WTC11 (cell line): ENCODE measurements around the gene SCNN1B. TPM values are rescaled to one million over a fixed set of nuclear protein-coding genes. Genes with fewer than 3 reads are reported as not detected.

ENCODE experiments used
- ATAC-seq: fragments of 200-7000 bp; cut with Tn5 transposase; 2 replicates; pipeline ENCODE4 v1.10.0; 2021; ENCODE audit warnings: mild to moderate bottlenecking, moderate library complexity
- CTCF ChIA-PET: fragments of 300-600 bp; sonication (Branson Sonifier 250); formaldehyde crosslinking; loops from one replicate; lab custom pipeline; 2021; ENCODE audit warnings: antibody characterized with exemption; lab: Charles Lee
- POLR2A ChIA-PET: fragments of 350-600 bp; sonication (Branson Sonifier 250); formaldehyde crosslinking; loops from one replicate; lab custom pipeline; 2021; ENCODE audit warnings: antibody characterized with exemption; lab: Charles Lee
- DNase-seq: peaks from one replicate; pipeline ENCODE4 v3.0.0; 2021; ENCODE audit warnings: low spot score
- H3K27ac Mint-ChIP-seq: 2 replicates; pipeline ENCODE4 v1.8.0; 2021; ENCODE audit warnings: mixed read lengths
- H3K27me3 Mint-ChIP-seq: 2 replicates; pipeline ENCODE4 v1.8.0; 2021; ENCODE audit warnings: low read depth, mild to moderate bottlenecking, moderate library complexity, mixed read lengths
- H3K36me3 Mint-ChIP-seq: 2 replicates; pipeline ENCODE4 v1.8.0; 2021; ENCODE audit warnings: mixed read lengths
- H3K4me1 Mint-ChIP-seq: 2 replicates; pipeline ENCODE4 v1.8.0; 2022; ENCODE audit warnings: mixed read lengths
- H3K4me3 Mint-ChIP-seq: 2 replicates; pipeline ENCODE4 v1.8.0; 2021; ENCODE audit warnings: mild to moderate bottlenecking, moderate library complexity, mixed read lengths
- H3K9me3 Mint-ChIP-seq: 2 replicates; pipeline ENCODE4 v1.8.0; 2021; ENCODE audit warnings: mixed read lengths
- AR ChIP-seq: fragments of 250-450 bp; sonication (Bioruptor Pico); IDR thresholded peaks from 2 replicates; pipeline ENCODE4 v1.9.0; 2021; ENCODE audit warnings: mild to moderate bottlenecking
- FOXK1 ChIP-seq: sonication (generic); formaldehyde crosslinking; IDR thresholded peaks from 2 replicates; pipeline ENCODE4 v1.8.0; 2022; ENCODE audit warnings: mild to moderate bottlenecking, moderate library complexity, missing genetic modification reagents
- GABPB1 ChIP-seq: sonication (generic); formaldehyde crosslinking; IDR thresholded peaks from 2 replicates; pipeline ENCODE4 v1.8.1; 2023; ENCODE audit warnings: mild to moderate bottlenecking, missing genetic modification reagents
- GRHL2 ChIP-seq: fragments of 250-450 bp; sonication (Bioruptor Pico); IDR thresholded peaks from 2 replicates; pipeline ENCODE4 v1.8.0; 2022; ENCODE audit warnings: mild to moderate bottlenecking, moderate library complexity; ENCODE audit not compliant: insufficient replicate concordance, severe bottlenecking
- MXD4 ChIP-seq: fragments of 250-450 bp; sonication (Bioruptor Pico); IDR thresholded peaks from 2 replicates; pipeline ENCODE4 v1.8.0; 2021; ENCODE audit warnings: mild to moderate bottlenecking, moderate library complexity, borderline replicate concordance
- NFATC4 ChIP-seq: fragments of 250-450 bp; sonication (Bioruptor Pico); IDR thresholded peaks from 2 replicates; pipeline ENCODE4 v1.9.0; 2021; ENCODE audit warnings: mild to moderate bottlenecking
- NR1H2 ChIP-seq: sonication (generic); formaldehyde crosslinking; IDR thresholded peaks from 2 replicates; pipeline ENCODE4 v1.9.0; 2021; ENCODE audit warnings: mild to moderate bottlenecking, moderate library complexity, missing genetic modification reagents
- OVOL2 ChIP-seq: fragments of 250-450 bp; sonication (Bioruptor Pico); IDR thresholded peaks from 2 replicates; pipeline ENCODE4 v1.9.0; 2021; ENCODE audit warnings: mild to moderate bottlenecking, borderline replicate concordance
- PREB ChIP-seq: sonication (generic); formaldehyde crosslinking; IDR thresholded peaks from 2 replicates; pipeline ENCODE4 v1.8.1; 2022; ENCODE audit warnings: mild to moderate bottlenecking, missing genetic modification reagents, moderate library complexity, borderline replicate concordance
- RORB ChIP-seq: fragments of 250-450 bp; sonication (Bioruptor Pico); IDR thresholded peaks from 2 replicates; pipeline ENCODE4 v1.9.0; 2021; ENCODE audit warnings: mild to moderate bottlenecking
- SMAD3 ChIP-seq: sonication (generic); formaldehyde crosslinking; IDR thresholded peaks from 2 replicates; pipeline ENCODE4 v1.8.0; 2022; ENCODE audit warnings: missing genetic modification reagents, mild to moderate bottlenecking, borderline replicate concordance
- SOX15 ChIP-seq: fragments of 250-450 bp; sonication (Bioruptor Pico); IDR thresholded peaks from 2 replicates; pipeline ENCODE4 v1.9.0; 2021; ENCODE audit warnings: mild to moderate bottlenecking
- SP1 ChIP-seq: sonication (generic); formaldehyde crosslinking; conservative IDR thresholded peaks from 2 replicates; pipeline ENCODE4 v1.8.1; 2022; ENCODE audit warnings: missing genetic modification reagents
- ZBTB43 ChIP-seq: sonication (generic); formaldehyde crosslinking; IDR thresholded peaks from 2 replicates; pipeline ENCODE4 v1.8.1; 2023; ENCODE audit warnings: mild to moderate bottlenecking, missing genetic modification reagents
- ZMAT4 ChIP-seq: fragments of 250-450 bp; sonication (Bioruptor Pico); IDR thresholded peaks from 2 replicates; pipeline ENCODE4 v1.9.0; 2021; ENCODE audit warnings: mild to moderate bottlenecking
- ZNF121 ChIP-seq: sonication (generic); formaldehyde crosslinking; IDR thresholded peaks from 2 replicates; pipeline ENCODE4 v1.8.0; 2023; ENCODE audit warnings: missing genetic modification reagents
- ZNF219 ChIP-seq: sonication (generic); formaldehyde crosslinking; IDR thresholded peaks from 2 replicates; pipeline ENCODE4 v1.8.0; 2023; ENCODE audit warnings: missing genetic modification reagents, mild to moderate bottlenecking, borderline replicate concordance
- ZNF317 ChIP-seq: sonication (generic); formaldehyde crosslinking; IDR thresholded peaks from 2 replicates; pipeline ENCODE4 v1.8.1; 2023; ENCODE audit warnings: low read depth, mild to moderate bottlenecking, moderate library complexity, missing genetic modification reagents, borderline replicate concordance
- ZNF512 ChIP-seq: sonication (generic); formaldehyde crosslinking; IDR thresholded peaks from 2 replicates; pipeline ENCODE4 v1.8.1; 2022; ENCODE audit warnings: missing genetic modification reagents, borderline replicate concordance
- ZSCAN18 ChIP-seq: fragments of 250-450 bp; sonication (Bioruptor Pico); IDR thresholded peaks from 2 replicates; pipeline ENCODE4 v2.1.2; 2022; ENCODE audit warnings: mild to moderate bottlenecking, moderate library complexity
- total RNA-seq: library from RNA; stranded (reverse); gene quantifications from 3 replicates; pipeline ENCODE4 v1.2.3, GENCODE V29; 2021

Gene SCNN1B
- total RNA-seq, 1 experiment from 2014 or later: 4.8 TPM

GRCh38 chr16:23288726-23289512 lies 13.2 kb upstream of the SCNN1B start:
- CTCF ChIA-PET: no interaction called here
- Mint-ChIP-seq H3K27ac (no peak overlapping the region), H3K27me3 (no peaks in the 10 kb centered on the region), H3K4me1 (no peaks in the 10 kb centered on the region), H3K9me3 (no peaks in the 10 kb centered on the region), H3K4me3 (no peak overlapping the region), H3K36me3 (no peaks in the 10 kb centered on the region)
- ATAC-seq: no peak
- POLR2A ChIA-PET: no interaction called here
- no peak for DNase-seq
- 0 out of 2 replicates have a peak, but pooled peaks have one; percentile 26 for TF ChIP-seq ZNF121 (CRISPR knock-in tag)
- TF ChIP-seq ZNF512 (CRISPR knock-in tag): no peak

GRCh38 chr16:23290189-23291062 lies 11.7 kb upstream of the SCNN1B start:
- Mint-ChIP-seq H3K9me3 (no peaks in the 10 kb centered on the region), H3K27ac (no peak overlapping the region), H3K27me3 (no peaks in the 10 kb centered on the region), H3K4me1 (no peaks in the 10 kb centered on the region), H3K36me3 (no peaks in the 10 kb centered on the region), H3K4me3 (no peak overlapping the region)
- ChIA-PET POLR2A (no interaction called here), CTCF (interaction anchor here (1.0 to 1.3 kb wide), 2 partner anchors 11 to 145 kb away, joined by 3 read pairs; no protein-coding TSS in a partner anchor)
- no peak for TF ChIP-seq ZNF219
- ATAC-seq: no peak
- DNase-seq: no peak

- no peaks in the 10 kb centered on the region for H3K27me3 Mint-ChIP-seq
- H3K4me1 Mint-ChIP-seq: 0 out of 2 replicates have a peak, but pooled peaks cover 4% of the 10 kb centered on the region
- no peak for ATAC-seq
- H3K9me3 Mint-ChIP-seq: peaks cover 11% of the 10 kb centered on the region
- CTCF ChIA-PET: interaction anchor here (5.5 kb wide), 1 partner anchor 143 kb away, joined by 32 read pairs; no protein-coding TSS in a partner anchor
- no peak for DNase-seq
- H3K36me3 Mint-ChIP-seq: no peaks in the 10 kb centered on the region
- no peak overlapping the region for H3K27ac Mint-ChIP-seq
- no peak overlapping the region for H3K4me3 Mint-ChIP-seq
- POLR2A ChIA-PET: no interaction called here
- TF ChIP-seq ZNF317 (CRISPR knock-in tag) (no peak), NFATC4 (CRISPR knock-in tag) (no peak), MXD4 (CRISPR knock-in tag) (no peak), SP1 (no peak), OVOL2 (CRISPR knock-in tag) (no peak), ZSCAN18 (no peak), NR1H2 (CRISPR knock-in tag) (no peak), ZBTB43 (no peak), SMAD3 (CRISPR knock-in tag) (no peak), AR (CRISPR knock-in tag) (no peak), RORB (CRISPR knock-in tag) (no peak), GRHL2 (CRISPR knock-in tag) (no peak), GABPB1 (CRISPR knock-in tag) (no peak), ZMAT4 (CRISPR knock-in tag) (no peak), SOX15 (CRISPR knock-in tag) (no peak), FOXK1 (CRISPR knock-in tag) (no peak), PREB (CRISPR knock-in tag) (no peak)
These were observed 9.1 kb upstream of the SCNN1B start for GRCh38 chr16:23293016-23293415.
